GM23338 (cell line): ENCODE data around the gene TMTC2.

Experiments
- CREB1 ChIP-seq: fragments of 250-450 bp; sonication (Bioruptor Pico); IDR thresholded peaks from 2 replicates; pipeline ENCODE4 v1.5.0; 2020; ENCODE audit warnings: low read depth, mild to moderate bottlenecking, moderate library complexity
- CTCF ChIP-seq, 2 experiments: fragments of 200-600 bp in 1 of 2; sonication (generic) in 1 of 2; conservative IDR thresholded peaks; 2 replicates each; pipeline versions ENCODE4 v1.5.1 to v1.6.1; 2016 to 2017; ENCODE audit warnings: antibody characterized with exemption in 2 of 2, low read depth in 2 of 2, mild to moderate bottlenecking in 2 of 2, moderate library complexity in 1 of 2
- EZH2 ChIP-seq: fragments of 200-600 bp; sonication (generic); IDR thresholded peaks from one replicate; pipeline ENCODE4 v1.8.0; 2017; ENCODE audit warnings: antibody characterized with exemption, mild to moderate bottlenecking, low read depth; ENCODE audit not compliant: unreplicated experiment
- EZH2phosphoT487 ChIP-seq: fragments of 200-600 bp; sonication (generic); IDR thresholded peaks from one replicate; pipeline ENCODE4 v1.8.1; 2018; ENCODE audit warnings: antibody characterized with exemption; ENCODE audit not compliant: unreplicated experiment
- POLR2AphosphoS5 ChIP-seq: IDR thresholded peaks from 2 replicates; pipeline ENCODE4 v1.6.1; 2016; ENCODE audit warnings: antibody characterized with exemption, low read depth
- REST ChIP-seq: IDR thresholded peaks from one replicate; pipeline ENCODE4 v1.6.1; 2018; ENCODE audit warnings: antibody characterized with exemption; ENCODE audit not compliant: unreplicated experiment
- STAT1 ChIP-seq: IDR thresholded peaks from one replicate; pipeline ENCODE4 v1.6.1; 2016; ENCODE audit warnings: antibody characterized with exemption; ENCODE audit not compliant: unreplicated experiment
- ZNF114 ChIP-seq: fragments of 250-450 bp; sonication (Bioruptor Pico); IDR thresholded peaks from 2 replicates; pipeline ENCODE4 v1.5.0; 2020; ENCODE audit warnings: mild to moderate bottlenecking, moderate library complexity

- TF ChIP-seq CTCF (conservative IDR thresholded peaks at IDR 0.05; ENCODE audit: low read depth in 2 of 2): no peak
- no peak for TF ChIP-seq POLR2AphosphoS5
- TF ChIP-seq ZNF114: no peak
- TF ChIP-seq STAT1: no peak
- no peak for TF ChIP-seq EZH2
- TF ChIP-seq EZH2phosphoT487: no peak
- TF ChIP-seq CREB1 (CRISPR knock-in tag): no peak
- TF ChIP-seq REST: no peak
These were observed 470.9 kb downstream of the TMTC2 start for GRCh38 chr12:83157604-83158003.
